BLaER1 treated with 17β-estradiol and CSF1 and Interleukin-3, amounts not matched to agents 10 nM and 100 nM (cell line): ENCODE results near the gene ACOD1.

Experiments used
- H3K27ac ChIP-seq, 11 experiments: shearing (Covaris generic); formaldehyde crosslinking; 2 replicates each; pipeline ENCODE4 v1.8.1; 2022
- H3K27me3 ChIP-seq, 11 experiments: shearing (Covaris generic); formaldehyde crosslinking; 2 replicates each; pipeline ENCODE4 v1.8.1; 2022
- H3K36me3 ChIP-seq, 11 experiments: shearing (Covaris generic); formaldehyde crosslinking; 2 replicates each; pipeline ENCODE4 v1.8.1; 2022
- H3K4me1 ChIP-seq, 10 experiments: shearing (Covaris generic); formaldehyde crosslinking; 2 replicates each; pipeline ENCODE4 v1.8.1; 2022
- H3K4me2 ChIP-seq, 11 experiments: shearing (Covaris generic); formaldehyde crosslinking; 2 replicates each; pipeline ENCODE4 v1.8.1; 2022
- H3K4me3 ChIP-seq, 10 experiments: shearing (Covaris generic); formaldehyde crosslinking; 2 replicates each; pipeline ENCODE4 v1.8.1; 2022
- H3K9ac ChIP-seq, 11 experiments: shearing (Covaris generic); formaldehyde crosslinking; 2 replicates each; pipeline ENCODE4 v1.8.1; 2022
- H3K9me3 ChIP-seq, 11 experiments: shearing (Covaris generic); formaldehyde crosslinking; replicated peaks in 1 of 11; 2 replicates each; pipeline ENCODE4 v1.8.1; 2022
- H4K20me1 ChIP-seq, 11 experiments: shearing (Covaris generic); formaldehyde crosslinking; 2 replicates each; pipeline ENCODE4 v1.8.1; 2022
- Cebpa-rat ChIP-seq, 11 experiments: shearing (Covaris generic); IDR thresholded peaks; 2 replicates each; pipeline ENCODE4 v1.8.1; 2022

The ACOD1 gene

DNA sequence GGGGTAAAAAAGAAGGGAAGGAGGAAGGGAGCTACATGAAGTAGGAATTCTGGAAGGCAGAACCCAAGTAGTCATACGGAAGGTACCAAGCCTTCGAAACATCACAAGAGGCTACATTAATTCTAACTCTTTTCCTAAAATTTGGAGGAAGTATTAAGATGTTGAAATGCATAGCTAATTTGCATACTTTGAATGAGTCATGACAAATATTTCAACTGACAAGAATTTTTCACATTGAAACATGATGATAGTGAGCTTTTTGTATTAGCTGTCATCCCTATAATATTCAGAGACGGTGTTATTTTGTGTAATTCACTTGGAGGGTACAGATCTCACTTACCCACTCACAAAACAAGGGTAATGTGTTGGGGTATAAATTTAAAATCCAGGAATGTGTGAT lies 9.1 kb upstream of the ACOD1 start:
- Histone ChIP-seq H4K20me1 (no peaks in the 10 kb centered on the region), H3K27ac (peak overlapping the region in 4 of 11 experiments; percentile 54 to 83 (median 74); a peak in 7 of 22 replicates), H3K9ac (peak overlapping the region in 2 of 11 experiments; percentile 48 to 60; a peak in 3 of 22 replicates), H3K9me3 (peaks cover 0 to 9% (median 0%) of the 10 kb centered on the region in 11 experiments; a peak in 1 of 22 replicates), H3K4me3 (no peak overlapping the region), H3K36me3 (no peaks in the 10 kb centered on the region), H3K27me3 (no peaks in the 10 kb centered on the region), H3K4me1 (peaks cover 11 to 96% (median 16%) of the 10 kb centered on the region in 10 experiments), H3K4me2 (peak overlapping the region in 4 of 11 experiments; percentile 29 to 87 (median 74); a peak in 8 of 22 replicates)
- TF ChIP-seq Cebpa-rat (IDR thresholded peaks at IDR 0.05): no peak

DNA sequence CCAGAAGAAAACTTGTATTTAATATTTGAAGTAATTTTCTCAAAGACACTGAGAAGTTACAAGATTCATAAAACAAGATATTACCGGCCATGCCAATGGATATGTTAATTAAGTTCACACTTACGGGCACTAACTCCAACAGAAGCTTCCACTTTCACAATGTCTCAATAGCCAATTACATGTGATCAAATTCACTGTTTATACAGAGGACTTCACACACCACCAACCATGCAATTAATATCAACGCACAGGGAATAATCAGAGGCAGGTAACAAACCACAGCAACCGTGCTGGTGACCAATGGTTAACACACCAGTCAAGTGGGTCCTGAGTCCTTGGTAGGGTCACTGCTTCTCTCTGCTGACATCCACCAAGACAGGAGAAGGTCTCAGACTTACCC lies 5.9 kb upstream of the ACOD1 start:
- peaks cover 14 to 100% (median 28%) of the 10 kb centered on the region in 10 experiments for H3K4me1 ChIP-seq
- no peak overlapping the region for H3K4me3 ChIP-seq
- no peaks in the 10 kb centered on the region for H4K20me1 ChIP-seq
- no peak overlapping the region for H3K27ac ChIP-seq
- peak overlapping the region in 7 of 11 experiments; percentile 38 to 87 (median 55); a peak in 10 of 22 replicates for H3K4me2 ChIP-seq
- no peaks in the 10 kb centered on the region for H3K36me3 ChIP-seq
- no peak overlapping the region for H3K9ac ChIP-seq
- H3K27me3 ChIP-seq: no peaks in the 10 kb centered on the region
- peaks cover 0 to 10% (median 4%) of the 10 kb centered on the region in 11 experiments; a peak in 7 of 22 replicates for H3K9me3 ChIP-seq
- TF ChIP-seq Cebpa-rat (IDR thresholded peaks at IDR 0.05): no peak

DNA sequence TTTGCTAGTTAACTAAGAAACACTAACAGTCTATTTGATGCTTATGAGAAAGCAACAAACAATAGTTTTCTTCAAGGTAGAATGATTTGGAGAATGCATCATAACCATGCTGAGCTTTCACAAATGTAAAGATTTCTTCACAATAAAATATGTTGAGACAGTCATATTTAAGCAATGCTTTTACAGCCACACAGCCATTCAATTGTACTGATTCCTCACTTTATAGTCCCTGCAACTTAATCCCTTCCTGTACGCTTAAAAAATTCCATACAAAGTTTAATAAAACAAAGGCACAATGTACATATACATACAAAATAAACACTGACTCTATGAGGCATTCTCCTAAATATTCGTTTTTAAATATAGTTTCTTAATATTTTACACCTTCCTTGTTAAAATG lies 4.7 kb upstream of the ACOD1 start:
- Histone ChIP-seq H3K4me1 (peaks cover 14 to 100% (median 28%) of the 10 kb centered on the region in 10 experiments), H3K9me3 (peaks cover 0 to 11% (median 4%) of the 10 kb centered on the region in 11 experiments; a peak in 8 of 22 replicates), H3K4me2 (peak overlapping the region in 4 of 11 experiments; percentile 57 to 78 (median 69); a peak in 6 of 22 replicates), H3K27ac (peak overlapping the region in 2 of 11 experiments; percentile 72 to 73; a peak in 5 of 22 replicates), H3K9ac (no peak overlapping the region), H3K4me3 (no peak overlapping the region), H3K27me3 (no peaks in the 10 kb centered on the region), H4K20me1 (no peaks in the 10 kb centered on the region), H3K36me3 (no peaks in the 10 kb centered on the region)
- no peak for TF ChIP-seq Cebpa-rat (IDR thresholded peaks at IDR 0.05)

DNA sequence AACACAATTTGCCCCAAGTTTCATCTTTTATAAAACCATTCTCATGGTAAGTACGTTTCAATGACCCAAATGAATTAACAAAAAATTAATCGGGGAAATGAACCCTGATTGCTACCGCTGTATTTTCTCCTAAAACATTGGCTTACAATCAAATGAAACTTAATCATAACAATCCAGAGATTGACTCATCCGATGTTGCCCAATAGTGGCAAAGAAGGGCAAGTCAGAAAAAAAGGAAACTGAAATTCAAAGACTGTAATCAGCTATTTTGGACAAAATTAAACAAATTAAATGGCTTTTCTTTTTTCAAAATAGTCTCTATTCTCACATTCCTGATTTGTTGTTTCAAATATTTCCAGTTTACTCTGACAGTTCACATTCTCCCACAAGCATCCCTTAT lies 3.9 kb upstream of the ACOD1 start:
- H3K4me2 ChIP-seq: peak overlapping the region in 7 of 11 experiments; percentile 3 to 78 (median 57); a peak in 11 of 22 replicates
- peak overlapping the region in 5 of 11 experiments; percentile 23 to 73 (median 68); a peak in 9 of 22 replicates for H3K27ac ChIP-seq
- no peaks in the 10 kb centered on the region for H3K27me3 ChIP-seq

DNA sequence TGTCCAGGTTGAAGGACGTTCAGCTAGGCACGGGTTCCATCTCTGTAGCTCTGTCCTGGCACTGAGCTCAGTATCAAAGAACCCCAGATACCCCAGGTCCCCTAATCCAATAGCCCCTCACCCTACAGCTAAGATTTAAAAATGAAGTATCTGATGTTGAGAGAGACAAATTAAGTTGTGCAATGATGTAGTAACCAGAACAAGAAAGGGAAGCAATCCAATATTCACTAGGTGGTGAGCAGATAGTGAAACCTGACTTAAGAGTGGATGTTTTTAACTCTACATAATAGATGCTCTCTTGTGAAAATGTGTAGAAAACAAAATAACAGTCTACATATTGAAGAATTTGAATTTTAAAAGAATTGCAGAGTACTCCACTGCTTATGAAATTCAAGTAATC lies 1.8 kb downstream of the ACOD1 start:
- no peak overlapping the region for H3K4me3 ChIP-seq
- H3K36me3 ChIP-seq: no peaks in the 10 kb centered on the region
- peak overlapping the region in 2 of 11 experiments; percentile 31; a peak in 2 of 22 replicates for H3K4me2 ChIP-seq
- no peak for TF ChIP-seq Cebpa-rat (IDR thresholded peaks at IDR 0.05)
- H4K20me1 ChIP-seq: no peaks in the 10 kb centered on the region
- no peak overlapping the region for H3K27ac ChIP-seq
- peaks cover 0 to 11% (median 4%) of the 10 kb centered on the region in 11 experiments; a peak in 8 of 22 replicates for H3K9me3 ChIP-seq
- H3K9ac ChIP-seq: no peak overlapping the region
- peaks cover 0 to 55% (median 8%) of the 10 kb centered on the region in 10 experiments; a peak in 10 of 20 replicates for H3K4me1 ChIP-seq
- H3K27me3 ChIP-seq: no peaks in the 10 kb centered on the region

More for the DNA sequence above, 3.9 kb upstream of the ACOD1 start:
- H3K9me3 ChIP-seq: peaks cover 0 to 11% (median 4%) of the 10 kb centered on the region in 11 experiments; a peak in 8 of 22 replicates
- no peak overlapping the region for H3K4me3 ChIP-seq
- peak overlapping the region in 2 of 11 experiments; percentile 10 to 13; a peak in 2 of 22 replicates for H3K9ac ChIP-seq
- H3K4me1 ChIP-seq: peaks cover 14 to 100% (median 28%) of the 10 kb centered on the region in 10 experiments
- TF ChIP-seq Cebpa-rat (IDR thresholded peaks at IDR 0.05): peak in 4 of 11 experiments; percentile 11 to 74 (median 43); a peak in 5 of 22 replicates
- no peaks in the 10 kb centered on the region for H4K20me1 ChIP-seq
- no peaks in the 10 kb centered on the region for H3K36me3 ChIP-seq

DNA sequence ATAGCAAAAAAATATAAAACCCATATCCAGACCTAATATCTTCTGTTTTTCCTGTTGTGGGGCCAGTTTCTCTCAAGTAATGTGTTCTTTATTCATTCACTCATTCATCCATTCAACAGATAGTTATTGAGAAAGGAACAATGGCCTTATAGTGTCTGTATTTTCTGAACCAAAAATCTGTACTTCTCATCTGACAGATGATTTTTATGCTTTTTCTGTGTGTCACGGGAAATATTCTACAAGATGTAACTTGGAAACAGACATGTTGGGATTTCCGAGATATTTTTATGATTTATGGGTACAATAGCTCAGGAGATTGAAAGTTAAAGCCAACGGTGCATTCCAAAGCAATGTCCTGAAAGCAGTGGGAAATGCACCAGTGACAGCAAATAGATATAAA lies 5.7 kb downstream of the ACOD1 start:
- no peak overlapping the region for H3K4me3 ChIP-seq

DNA sequence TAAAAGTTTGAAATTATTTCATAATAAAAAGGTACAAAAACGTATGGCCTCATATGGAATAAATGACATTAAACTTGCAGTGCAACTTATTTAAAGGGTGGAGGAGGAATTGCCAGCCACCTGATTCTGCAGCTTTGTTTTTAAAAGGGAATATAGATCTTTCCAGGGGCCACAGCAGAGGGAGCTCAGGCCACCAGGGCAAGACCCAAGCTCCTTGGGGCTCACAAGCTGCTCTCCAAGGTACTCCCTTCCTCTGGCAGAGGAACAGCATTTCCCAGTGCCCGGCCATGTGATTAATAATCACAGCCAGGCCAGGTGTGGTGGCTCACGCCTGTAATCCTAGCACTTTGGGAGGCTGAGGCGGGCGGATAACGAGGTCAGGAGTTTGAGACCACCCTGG lies 6.2 kb downstream of the ACOD1 start:
- Histone ChIP-seq H3K4me2 (no peak overlapping the region), H3K9ac (no peak overlapping the region), H3K4me3 (no peak overlapping the region), H3K27ac (no peak overlapping the region), H3K36me3 (peaks cover 0 to 7% (median 0%) of the 10 kb centered on the region in 11 experiments; a peak in 3 of 22 replicates), H3K4me1 (peaks cover 0 to 23% (median 0%) of the 10 kb centered on the region in 10 experiments; a peak in 4 of 20 replicates), H3K27me3 (no peaks in the 10 kb centered on the region), H3K9me3 (peaks cover 15 to 32% (median 28%) of the 10 kb centered on the region in 11 experiments), H4K20me1 (no peaks in the 10 kb centered on the region)
- no peak for TF ChIP-seq Cebpa-rat (IDR thresholded peaks at IDR 0.05)

More for the DNA sequence above, 5.7 kb downstream of the ACOD1 start:
- Histone ChIP-seq H3K4me2 (no peak overlapping the region), H3K27me3 (no peaks in the 10 kb centered on the region), H3K9me3 (peaks cover 9 to 26% (median 22%) of the 10 kb centered on the region in 11 experiments; a peak in 21 of 22 replicates), H3K36me3 (peaks cover 0 to 4% (median 0%) of the 10 kb centered on the region in 11 experiments; a peak in 2 of 22 replicates), H3K9ac (no peak overlapping the region), H3K4me1 (peaks cover 0 to 27% (median 0%) of the 10 kb centered on the region in 10 experiments; a peak in 5 of 20 replicates), H3K27ac (no peak overlapping the region), H4K20me1 (no peaks in the 10 kb centered on the region)
- no peak for TF ChIP-seq Cebpa-rat (IDR thresholded peaks at IDR 0.05)

DNA sequence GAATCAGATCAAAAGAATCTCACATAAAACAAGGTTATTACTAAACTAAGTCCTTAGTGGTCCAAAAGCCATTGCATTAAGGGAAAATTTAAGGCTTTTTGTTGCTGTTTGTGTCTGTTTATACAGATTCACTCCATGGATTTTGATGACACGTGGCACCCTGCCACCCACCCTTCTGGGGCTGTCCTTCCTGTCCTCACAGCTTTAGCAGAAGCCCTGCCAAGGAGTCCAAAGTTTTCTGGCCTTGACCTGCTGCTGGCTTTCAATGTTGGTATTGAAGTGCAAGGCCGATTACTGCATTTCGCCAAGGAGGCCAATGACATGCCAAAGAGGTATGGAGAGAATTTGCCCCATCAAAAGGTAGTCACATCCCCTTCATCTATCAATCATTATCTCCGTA lies 6.9 kb downstream of the ACOD1 start:
- H3K9me3 ChIP-seq: peaks cover 21 to 38% (median 35%) of the 10 kb centered on the region in 11 experiments
- H3K36me3 ChIP-seq: peaks cover 0 to 13% (median 0%) of the 10 kb centered on the region in 11 experiments; a peak in 3 of 22 replicates
- no peak overlapping the region for H3K4me2 ChIP-seq
- H4K20me1 ChIP-seq: no peaks in the 10 kb centered on the region
- H3K4me3 ChIP-seq: no peak overlapping the region
- TF ChIP-seq Cebpa-rat (IDR thresholded peaks at IDR 0.05): no peak
- H3K4me1 ChIP-seq: peaks cover 0 to 17% (median 0%) of the 10 kb centered on the region in 10 experiments; a peak in 4 of 20 replicates
- H3K27ac ChIP-seq: no peak overlapping the region
- no peaks in the 10 kb centered on the region for H3K27me3 ChIP-seq
- no peak overlapping the region for H3K9ac ChIP-seq

DNA sequence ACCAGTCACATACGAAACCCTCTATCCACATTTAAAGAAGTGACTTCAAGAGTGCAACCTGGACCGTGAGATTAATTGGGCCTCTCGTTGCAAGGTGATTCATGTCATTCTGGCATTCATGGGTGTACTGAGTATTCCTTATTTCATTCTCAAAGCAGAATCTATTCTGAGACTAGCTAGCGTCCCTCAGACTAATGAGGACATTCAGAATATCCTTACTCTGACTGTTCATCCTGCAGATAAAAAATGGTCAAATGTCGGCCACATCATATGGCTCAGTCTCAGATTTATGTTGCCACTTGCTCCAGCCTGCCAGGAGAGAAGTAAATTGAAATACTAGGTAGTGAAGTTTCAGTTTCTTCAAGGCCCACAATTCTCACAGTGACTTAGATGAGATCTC lies 7.3 kb downstream of the ACOD1 start:
- H3K27me3 ChIP-seq: no peaks in the 10 kb centered on the region
- peaks cover 0 to 13% (median 0%) of the 10 kb centered on the region in 10 experiments; a peak in 2 of 20 replicates for H3K4me1 ChIP-seq
- H3K36me3 ChIP-seq: peaks cover 0 to 14% (median 0%) of the 10 kb centered on the region in 11 experiments; a peak in 3 of 22 replicates
- no peaks in the 10 kb centered on the region for H4K20me1 ChIP-seq
- peaks cover 26 to 43% (median 39%) of the 10 kb centered on the region in 11 experiments for H3K9me3 ChIP-seq
- no peak overlapping the region for H3K27ac ChIP-seq
- no peak overlapping the region for H3K4me2 ChIP-seq
- no peak overlapping the region for H3K4me3 ChIP-seq
- no peak overlapping the region for H3K9ac ChIP-seq
- TF ChIP-seq Cebpa-rat (IDR thresholded peaks at IDR 0.05): no peak
